ENCODE results near the gene ATP6V0D1. TPM values are rescaled to one million over a fixed set of nuclear protein-coding genes. Genes with fewer than 3 reads are reported as not detected.

The ATP6V0D1 gene
- polyA plus RNA-seq, 1 of the 3 experiments (the other 2 are of a cell fraction): 135 TPM

DNA sequence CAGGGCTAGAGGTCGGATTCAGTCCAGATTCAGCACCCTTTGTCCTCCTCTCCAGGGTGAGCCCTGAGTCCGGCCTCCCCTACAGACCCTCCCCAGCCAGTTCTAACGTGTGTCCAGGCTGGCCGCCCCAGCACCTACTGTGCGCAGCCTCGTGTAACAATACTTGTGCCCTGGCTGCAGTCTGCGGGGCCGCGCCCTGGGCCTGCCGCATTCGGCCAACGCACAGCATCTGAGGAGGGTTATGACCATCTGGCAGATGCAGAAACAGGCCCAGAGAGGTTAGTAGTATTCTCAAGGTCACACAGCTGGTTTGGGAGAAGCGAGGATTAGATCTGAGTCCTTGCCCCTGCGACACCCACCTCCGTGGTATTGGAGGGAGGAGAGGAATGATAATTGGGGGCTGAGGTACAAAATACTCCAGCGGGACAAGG is 48.6 kb upstream of the ATP6V0D1 start:
- peaks cover 0 to 4% of the 10 kb centered on the region in 2 experiments for H3K36me3 ChIP-seq (replicated peaks in 1 of 2; ENCODE audit: control insufficient read depth in 1 of 2, insufficient read depth in 2 of 2, low read length in 1 of 2)
- CTCF ChIA-PET: interaction anchor here (0.9 to 6.6 kb wide), 17 partner anchors 9 to 287 kb away, joined by 3 to 60 read pairs (median 5); partner anchors contain the start of genes ATP6V0D1, C16orf86, CARMIL2 and CTCF
- WGBS (ENCODE audit: low lambda C conversion rate): 2% methylated on average over 10 of the region's 16 CpGs
- POLR2A ChIA-PET: interaction anchor here (1.0 to 2.5 kb wide), 6 partner anchors 9 to 316 kb away, joined by 3 to 10 read pairs (median 6); partner anchors contain the start of genes ACD, C16orf86, CTCF and ENKD1
- H3K4me1 ChIP-seq (ENCODE audit: control insufficient read depth in 1 of 2, insufficient read depth in 2 of 2, low read depth in 1 of 2, low read length in 1 of 2): peaks cover 21% of the 10 kb centered on the region in 2 experiments; a peak in 3 of 4 replicates
- peak overlapping the region; percentile 77 to 99 for H3K4me3 ChIP-seq (ENCODE audit: low read depth in 2 of 2, low read length in 1 of 2)
- H3K9me3 ChIP-seq: no peaks in the 10 kb centered on the region
- TF ChIP-seq MXI1 (IDR thresholded peaks at IDR 0.05; ENCODE audit: low read depth, low read length) (no peak), RCOR1 (IDR thresholded peaks at IDR 0.05; ENCODE audit: low read length) (no peak), TCF12 (IDR thresholded peaks at IDR 0.05) (no peak), JUND (IDR thresholded peaks at IDR 0.05) (no peak), FOSL2 (IDR thresholded peaks at IDR 0.05; ENCODE audit: borderline replicate concordance, low read depth) (no peak), RFX5 (IDR thresholded peaks at IDR 0.05; ENCODE audit: low read length) (no peak), ELF1 (IDR thresholded peaks at IDR 0.05) (no peak), SMC3 (IDR thresholded peaks at IDR 0.05; ENCODE audit: low read depth, low read length) (no peak), CHD2 (IDR thresholded peaks at IDR 0.05; ENCODE audit: low read length, partially characterized antibody) (no peak), FOXM1 (IDR thresholded peaks at IDR 0.05; ENCODE audit: low read depth) (no peak), NRF1 (IDR thresholded peaks at IDR 0.05; ENCODE audit: low read depth, low read length) (no peak), GATA2 (CRISPR knock-in tag; IDR thresholded peaks at IDR 0.05) (no peak)
- TF ChIP-seq, protein P1, sequence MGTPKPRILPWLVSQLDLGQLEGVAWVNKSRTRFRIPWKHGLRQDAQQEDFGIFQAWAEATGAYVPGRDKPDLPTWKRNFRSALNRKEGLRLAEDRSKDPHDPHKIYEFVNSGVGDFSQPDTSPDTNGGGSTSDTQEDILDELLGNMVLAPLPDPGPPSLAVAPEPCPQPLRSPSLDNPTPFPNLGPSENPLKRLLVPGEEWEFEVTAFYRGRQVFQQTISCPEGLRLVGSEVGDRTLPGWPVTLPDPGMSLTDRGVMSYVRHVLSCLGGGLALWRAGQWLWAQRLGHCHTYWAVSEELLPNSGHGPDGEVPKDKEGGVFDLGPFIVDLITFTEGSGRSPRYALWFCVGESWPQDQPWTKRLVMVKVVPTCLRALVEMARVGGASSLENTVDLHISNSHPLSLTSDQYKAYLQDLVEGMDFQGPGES (IDR thresholded peaks at IDR 0.05; ENCODE audit: low read depth, low read length): no peak
- TF ChIP-seq, protein P2, sequence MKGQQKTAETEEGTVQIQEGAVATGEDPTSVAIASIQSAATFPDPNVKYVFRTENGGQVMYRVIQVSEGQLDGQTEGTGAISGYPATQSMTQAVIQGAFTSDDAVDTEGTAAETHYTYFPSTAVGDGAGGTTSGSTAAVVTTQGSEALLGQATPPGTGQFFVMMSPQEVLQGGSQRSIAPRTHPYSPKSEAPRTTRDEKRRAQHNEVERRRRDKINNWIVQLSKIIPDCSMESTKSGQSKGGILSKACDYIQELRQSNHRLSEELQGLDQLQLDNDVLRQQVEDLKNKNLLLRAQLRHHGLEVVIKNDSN (IDR thresholded peaks at IDR 0.05; ENCODE audit: borderline replicate concordance, low read depth): no peak
- TF ChIP-seq, protein P3, sequence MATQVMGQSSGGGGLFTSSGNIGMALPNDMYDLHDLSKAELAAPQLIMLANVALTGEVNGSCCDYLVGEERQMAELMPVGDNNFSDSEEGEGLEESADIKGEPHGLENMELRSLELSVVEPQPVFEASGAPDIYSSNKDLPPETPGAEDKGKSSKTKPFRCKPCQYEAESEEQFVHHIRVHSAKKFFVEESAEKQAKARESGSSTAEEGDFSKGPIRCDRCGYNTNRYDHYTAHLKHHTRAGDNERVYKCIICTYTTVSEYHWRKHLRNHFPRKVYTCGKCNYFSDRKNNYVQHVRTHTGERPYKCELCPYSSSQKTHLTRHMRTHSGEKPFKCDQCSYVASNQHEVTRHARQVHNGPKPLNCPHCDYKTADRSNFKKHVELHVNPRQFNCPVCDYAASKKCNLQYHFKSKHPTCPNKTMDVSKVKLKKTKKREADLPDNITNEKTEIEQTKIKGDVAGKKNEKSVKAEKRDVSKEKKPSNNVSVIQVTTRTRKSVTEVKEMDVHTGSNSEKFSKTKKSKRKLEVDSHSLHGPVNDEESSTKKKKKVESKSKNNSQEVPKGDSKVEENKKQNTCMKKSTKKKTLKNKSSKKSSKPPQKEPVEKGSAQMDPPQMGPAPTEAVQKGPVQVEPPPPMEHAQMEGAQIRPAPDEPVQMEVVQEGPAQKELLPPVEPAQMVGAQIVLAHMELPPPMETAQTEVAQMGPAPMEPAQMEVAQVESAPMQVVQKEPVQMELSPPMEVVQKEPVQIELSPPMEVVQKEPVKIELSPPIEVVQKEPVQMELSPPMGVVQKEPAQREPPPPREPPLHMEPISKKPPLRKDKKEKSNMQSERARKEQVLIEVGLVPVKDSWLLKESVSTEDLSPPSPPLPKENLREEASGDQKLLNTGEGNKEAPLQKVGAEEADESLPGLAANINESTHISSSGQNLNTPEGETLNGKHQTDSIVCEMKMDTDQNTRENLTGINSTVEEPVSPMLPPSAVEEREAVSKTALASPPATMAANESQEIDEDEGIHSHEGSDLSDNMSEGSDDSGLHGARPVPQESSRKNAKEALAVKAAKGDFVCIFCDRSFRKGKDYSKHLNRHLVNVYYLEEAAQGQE (IDR thresholded peaks at IDR 0.05; ENCODE audit: low read depth, low read length): no peak
- TF ChIP-seq, protein P4, sequence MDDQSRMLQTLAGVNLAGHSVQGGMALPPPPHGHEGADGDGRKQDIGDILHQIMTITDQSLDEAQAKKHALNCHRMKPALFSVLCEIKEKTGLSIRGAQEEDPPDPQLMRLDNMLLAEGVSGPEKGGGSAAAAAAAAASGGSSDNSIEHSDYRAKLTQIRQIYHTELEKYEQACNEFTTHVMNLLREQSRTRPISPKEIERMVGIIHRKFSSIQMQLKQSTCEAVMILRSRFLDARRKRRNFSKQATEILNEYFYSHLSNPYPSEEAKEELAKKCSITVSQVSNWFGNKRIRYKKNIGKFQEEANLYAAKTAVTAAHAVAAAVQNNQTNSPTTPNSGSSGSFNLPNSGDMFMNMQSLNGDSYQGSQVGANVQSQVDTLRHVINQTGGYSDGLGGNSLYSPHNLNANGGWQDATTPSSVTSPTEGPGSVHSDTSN (IDR thresholded peaks at IDR 0.05): no peak
- TF ChIP-seq, protein P5, sequence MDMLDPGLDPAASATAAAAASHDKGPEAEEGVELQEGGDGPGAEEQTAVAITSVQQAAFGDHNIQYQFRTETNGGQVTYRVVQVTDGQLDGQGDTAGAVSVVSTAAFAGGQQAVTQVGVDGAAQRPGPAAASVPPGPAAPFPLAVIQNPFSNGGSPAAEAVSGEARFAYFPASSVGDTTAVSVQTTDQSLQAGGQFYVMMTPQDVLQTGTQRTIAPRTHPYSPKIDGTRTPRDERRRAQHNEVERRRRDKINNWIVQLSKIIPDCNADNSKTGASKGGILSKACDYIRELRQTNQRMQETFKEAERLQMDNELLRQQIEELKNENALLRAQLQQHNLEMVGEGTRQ (IDR thresholded peaks at IDR 0.05; ENCODE audit: borderline replicate concordance, low read depth, low read length): no peak
- H3K9ac ChIP-seq: peak overlapping the region; percentile 88
- H4K20me1 ChIP-seq (ENCODE audit: insufficient read depth): peaks cover 43% of the 10 kb centered on the region
- peak overlapping the region; percentile 83 for H3K27ac ChIP-seq (ENCODE audit: low read depth in 2 of 2, low read length in 1 of 2)
- H3K4me2 ChIP-seq: peak overlapping the region; percentile 96
- H3K9me2 ChIP-seq: no peaks in the 10 kb centered on the region
- peaks cover 57% of the 10 kb centered on the region for H3K79me2 ChIP-seq (ENCODE audit: insufficient read depth)
- H3F3A ChIP-seq (replicated peaks; ENCODE audit: insufficient read depth): peaks cover 20% of the 10 kb centered on the region
- no peaks in the 10 kb centered on the region for H3K27me3 ChIP-seq (ENCODE audit: insufficient read depth)
- DNase-seq: peak; percentile 67
- H2AFZ ChIP-seq (ENCODE audit: low read depth): no peak overlapping the region

All from SK-N-SH (cell line).